Measurements from ENCODE around the gene ACR. TPM values are rescaled to one million over a fixed set of nuclear protein-coding genes. Genes with fewer than 3 reads are reported as not detected.

ACR gene
- total RNA-seq, 2 experiments from 2014 or later, result not detected

- Mint-ChIP-seq H3K4me1 (ENCODE audit: low read depth) (peaks cover 15% of the 10 kb centered on the region), H3K36me3 (ENCODE audit: low read depth) (no peaks in the 10 kb centered on the region), H3K9me3 (ENCODE audit: insufficient read depth) (no peaks in the 10 kb centered on the region), H3K27ac (no peak overlapping the region), H3K27me3 (ENCODE audit: low read depth) (peaks cover 2% of the 10 kb centered on the region), H3K4me3 (no peak overlapping the region)
- CTCF ChIA-PET, result no interaction called here
- ATAC-seq, result no peak
- POLR2A ChIA-PET, result interaction anchor here (0.6 kb wide), 1 partner anchor 169 kb away, joined by 4 read pairs; the partner anchor contains the start of gene TYMP
- no peak for DNase-seq
These were observed 39.5 kb upstream of the ACR start for GRCh38 chr22:50698546-50698945.

GRCh38 chr22:50699001-50699755, 38.8 kb upstream of the ACR start:
- POLR2A ChIA-PET, result interaction anchor here (0.6 to 1.3 kb wide), 2 partner anchors 123 to 169 kb away, joined by 3 to 4 read pairs; partner anchors contain the start of gene TYMP
- Mint-ChIP-seq H3K9me3 (ENCODE audit: insufficient read depth) (no peaks in the 10 kb centered on the region), H3K4me1 (ENCODE audit: low read depth) (peaks cover 14% of the 10 kb centered on the region), H3K36me3 (ENCODE audit: low read depth) (no peaks in the 10 kb centered on the region), H3K4me3 (no peak overlapping the region), H3K27me3 (ENCODE audit: low read depth) (no peaks in the 10 kb centered on the region), H3K27ac (no peak overlapping the region)
- CTCF ChIA-PET, result interaction anchor here (0.9 kb wide), 1 partner anchor 78 kb away, joined by 3 read pairs; no protein-coding TSS in a partner anchor
- ATAC-seq, result no peak
- no peak for DNase-seq

- H3K27ac Mint-ChIP-seq, result no peak overlapping the region
- POLR2A ChIA-PET, result interaction anchor here (1.3 kb wide), 1 partner anchor 123 kb away, joined by 3 read pairs; no protein-coding TSS in a partner anchor
- no peaks in the 10 kb centered on the region for H3K36me3 Mint-ChIP-seq (ENCODE audit: low read depth)
- DNase-seq, result no peak
- peaks cover 13% of the 10 kb centered on the region for H3K4me1 Mint-ChIP-seq (ENCODE audit: low read depth)
- no peaks in the 10 kb centered on the region for H3K27me3 Mint-ChIP-seq (ENCODE audit: low read depth)
- CTCF ChIA-PET, result interaction anchor here (0.9 kb wide), 1 partner anchor 79 kb away, joined by 3 read pairs; no protein-coding TSS in a partner anchor
- no peaks in the 10 kb centered on the region for H3K9me3 Mint-ChIP-seq (ENCODE audit: insufficient read depth)
- no peak for ATAC-seq
- no peak overlapping the region for H3K4me3 Mint-ChIP-seq
These were observed 38.1 kb upstream of the ACR start for GRCh38 chr22:50699756-50700386.

- ATAC-seq (no peak), DNase-seq (no peak)
- POLR2A ChIA-PET, result interaction anchor here (1.3 kb wide), 1 partner anchor 124 kb away, joined by 3 read pairs; no protein-coding TSS in a partner anchor
- H3K27ac Mint-ChIP-seq, result peak overlapping the region; percentile 23
- H3K27me3 Mint-ChIP-seq (ENCODE audit: low read depth), result no peaks in the 10 kb centered on the region
- CTCF ChIA-PET, result interaction anchor here (0.6 to 0.9 kb wide), 2 partner anchors 10 to 80 kb away, joined by 3 read pairs; no protein-coding TSS in a partner anchor
- no peak overlapping the region for H3K4me3 Mint-ChIP-seq
- H3K9me3 Mint-ChIP-seq (ENCODE audit: insufficient read depth), result no peaks in the 10 kb centered on the region
- H3K4me1 Mint-ChIP-seq (ENCODE audit: low read depth), result peaks cover 13% of the 10 kb centered on the region
- H3K36me3 Mint-ChIP-seq (ENCODE audit: low read depth), result no peaks in the 10 kb centered on the region
These were observed 37.5 kb upstream of the ACR start for GRCh38 chr22:50700387-50701075.

GRCh38 chr22:50701076-50701419, 37.0 kb upstream of the ACR start:
- Mint-ChIP-seq H3K9me3 (ENCODE audit: insufficient read depth) (no peaks in the 10 kb centered on the region), H3K36me3 (ENCODE audit: low read depth) (no peaks in the 10 kb centered on the region), H3K4me3 (no peak overlapping the region), H3K4me1 (ENCODE audit: low read depth) (peaks cover 13% of the 10 kb centered on the region), H3K27me3 (ENCODE audit: low read depth) (no peaks in the 10 kb centered on the region), H3K27ac (no peak overlapping the region)
- POLR2A ChIA-PET, result no interaction called here
- no peak for DNase-seq
- CTCF ChIA-PET, result interaction anchor here (0.6 kb wide), 1 partner anchor 10 kb away, joined by 3 read pairs; no protein-coding TSS in a partner anchor
- no peak for ATAC-seq

GRCh38 chr22:50701428-50702154, 36.4 kb upstream of the ACR start:
- H3K4me3 Mint-ChIP-seq, result no peak overlapping the region
- peaks cover 13% of the 10 kb centered on the region for H3K4me1 Mint-ChIP-seq (ENCODE audit: low read depth)
- DNase-seq, result no peak

GRCh38 chr22:50702261-50702671, 35.7 kb upstream of the ACR start:
- ChIA-PET CTCF (interaction anchor here (0.7 to 1.0 kb wide), 2 partner anchors 8 to 11 kb away, joined by 3 to 5 read pairs; no protein-coding TSS in a partner anchor), POLR2A (no interaction called here)
- Mint-ChIP-seq H3K4me1 (ENCODE audit: low read depth) (peaks cover 13% of the 10 kb centered on the region), H3K27ac (peak overlapping the region; percentile 40), H3K9me3 (ENCODE audit: insufficient read depth) (no peaks in the 10 kb centered on the region), H3K36me3 (ENCODE audit: low read depth) (no peaks in the 10 kb centered on the region), H3K4me3 (no peak overlapping the region), H3K27me3 (ENCODE audit: low read depth) (no peaks in the 10 kb centered on the region)
- peak; percentile 72 for ATAC-seq
- DNase-seq, result peak; percentile 27

More at GRCh38 chr22:50701428-50702154, 36.4 kb upstream of the ACR start:
- Mint-ChIP-seq H3K27ac (no peak overlapping the region), H3K36me3 (ENCODE audit: low read depth) (no peaks in the 10 kb centered on the region), H3K27me3 (ENCODE audit: low read depth) (no peaks in the 10 kb centered on the region), H3K9me3 (ENCODE audit: insufficient read depth) (no peaks in the 10 kb centered on the region)
- no peak for ATAC-seq
- ChIA-PET CTCF (interaction anchor here (0.6 kb wide), 1 partner anchor 11 kb away, joined by 3 read pairs; no protein-coding TSS in a partner anchor), POLR2A (no interaction called here)

- Mint-ChIP-seq H3K36me3 (ENCODE audit: low read depth) (no peaks in the 10 kb centered on the region), H3K4me1 (ENCODE audit: low read depth) (peaks cover 13% of the 10 kb centered on the region), H3K4me3 (no peak overlapping the region), H3K27ac (no peak overlapping the region), H3K9me3 (ENCODE audit: insufficient read depth) (no peaks in the 10 kb centered on the region), H3K27me3 (ENCODE audit: low read depth) (no peaks in the 10 kb centered on the region)
- no peak for DNase-seq
- ChIA-PET POLR2A (no interaction called here), CTCF (interaction anchor here (0.7 to 1.0 kb wide), 2 partner anchors 9 to 12 kb away, joined by 3 to 5 read pairs; no protein-coding TSS in a partner anchor)
- no peak for ATAC-seq
These were observed 34.9 kb upstream of the ACR start for GRCh38 chr22:50702821-50703725.

GRCh38 chr22:50703726-50704509, 34.1 kb upstream of the ACR start:
- Mint-ChIP-seq H3K36me3 (ENCODE audit: low read depth) (no peaks in the 10 kb centered on the region), H3K27ac (no peak overlapping the region), H3K4me3 (no peak overlapping the region), H3K27me3 (ENCODE audit: low read depth) (no peaks in the 10 kb centered on the region), H3K4me1 (ENCODE audit: low read depth) (peaks cover 13% of the 10 kb centered on the region), H3K9me3 (ENCODE audit: insufficient read depth) (no peaks in the 10 kb centered on the region)
- CTCF ChIA-PET, result no interaction called here
- POLR2A ChIA-PET, result no interaction called here
- DNase-seq (no peak), ATAC-seq (no peak)

GRCh38 chr22:50704510-50705218, 33.3 kb upstream of the ACR start:
- Mint-ChIP-seq H3K27me3 (ENCODE audit: low read depth) (no peaks in the 10 kb centered on the region), H3K4me1 (ENCODE audit: low read depth) (peaks cover 13% of the 10 kb centered on the region), H3K36me3 (ENCODE audit: low read depth) (no peaks in the 10 kb centered on the region), H3K9me3 (ENCODE audit: insufficient read depth) (no peaks in the 10 kb centered on the region), H3K4me3 (no peak overlapping the region), H3K27ac (no peak overlapping the region)
- ATAC-seq, result no peak
- no peak for DNase-seq
- POLR2A ChIA-PET, result no interaction called here
- CTCF ChIA-PET, result no interaction called here
